Measurements from ENCODE around the gene INPP4A.
A peak's percentile ranks its signal among the peaks of the same experiment; 100 is the strongest.

Gene INPP4A

GRCh38 chr2:98438190-98439133, 6.2 kb upstream of the INPP4A start:
- peak; percentile 94 to 97 for ATAC-seq

- ATAC-seq: no peak
Measured at GRCh38 chr2:98441706-98442450, 2.8 kb upstream of the INPP4A start.

GRCh38 chr2:98442488-98442887, 2.2 kb upstream of the INPP4A start:
- no peak for ATAC-seq

- peak; percentile 21 to 29 for ATAC-seq
Measured at GRCh38 chr2:98445177-98445682, 572 bp downstream of the INPP4A start.

- ATAC-seq: peak; percentile 33 to 44
Measured at GRCh38 chr2:98445683-98446581, 1.3 kb downstream of the INPP4A start.

GRCh38 chr2:98446850-98447249, 2.2 kb downstream of the INPP4A start:
- no peak for ATAC-seq

- no peak for ATAC-seq
Measured at GRCh38 chr2:98448441-98449145, 3.9 kb downstream of the INPP4A start.

- no peak for ATAC-seq
Measured at GRCh38 chr2:98452396-98453027, 7.9 kb downstream of the INPP4A start.

- ATAC-seq: no peak
Measured at GRCh38 chr2:98453083-98453482, 8.4 kb downstream of the INPP4A start.

- no peak for ATAC-seq
Measured at GRCh38 chr2:98453531-98453930, 8.9 kb downstream of the INPP4A start.

- no peak for ATAC-seq
Measured at GRCh38 chr2:98454073-98454472, 9.4 kb downstream of the INPP4A start.

- ATAC-seq: no peak
Measured at GRCh38 chr2:98454500-98455235, 10.0 kb downstream of the INPP4A start.

GRCh38 chr2:98455494-98455976, 10.9 kb downstream of the INPP4A start:
- peak; percentile 73 to 74 for ATAC-seq

- no peak for ATAC-seq
Measured at GRCh38 chr2:98457045-98457696, 12.5 kb downstream of the INPP4A start.

GRCh38 chr2:98458207-98458606, 13.5 kb downstream of the INPP4A start:
- ATAC-seq: peak; percentile 17 to 37

- no peak for ATAC-seq
Measured at GRCh38 chr2:98458667-98459380, 14.2 kb downstream of the INPP4A start.

GRCh38 chr2:98459496-98460175, 15.0 kb downstream of the INPP4A start:
- ATAC-seq: no peak

All from activated CD4-positive, CD25-positive, alpha-beta regulatory T cell treated with anti-CD3 and anti-CD28 coated beads, Interleukin-2, amount 50 U/mL, for 24 hours (primary cell).